GM19023 (cell line): ENCODE measurements around the gene IKZF4.
"Not testable (repeated sequence)": the region's sequence is repeated elsewhere in the genome, so short reads cannot be mapped to it uniquely, and the experiment has no call there.

Experiments used
- ATAC-seq: cut with Tn5 transposase; IDR thresholded peaks from one replicate; pipeline ENCODE4 v1.9.1; 2021; ENCODE audit warnings: mild to moderate bottlenecking, moderate library complexity; ENCODE audit not compliant: unreplicated experiment

Gene IKZF4

DNA sequence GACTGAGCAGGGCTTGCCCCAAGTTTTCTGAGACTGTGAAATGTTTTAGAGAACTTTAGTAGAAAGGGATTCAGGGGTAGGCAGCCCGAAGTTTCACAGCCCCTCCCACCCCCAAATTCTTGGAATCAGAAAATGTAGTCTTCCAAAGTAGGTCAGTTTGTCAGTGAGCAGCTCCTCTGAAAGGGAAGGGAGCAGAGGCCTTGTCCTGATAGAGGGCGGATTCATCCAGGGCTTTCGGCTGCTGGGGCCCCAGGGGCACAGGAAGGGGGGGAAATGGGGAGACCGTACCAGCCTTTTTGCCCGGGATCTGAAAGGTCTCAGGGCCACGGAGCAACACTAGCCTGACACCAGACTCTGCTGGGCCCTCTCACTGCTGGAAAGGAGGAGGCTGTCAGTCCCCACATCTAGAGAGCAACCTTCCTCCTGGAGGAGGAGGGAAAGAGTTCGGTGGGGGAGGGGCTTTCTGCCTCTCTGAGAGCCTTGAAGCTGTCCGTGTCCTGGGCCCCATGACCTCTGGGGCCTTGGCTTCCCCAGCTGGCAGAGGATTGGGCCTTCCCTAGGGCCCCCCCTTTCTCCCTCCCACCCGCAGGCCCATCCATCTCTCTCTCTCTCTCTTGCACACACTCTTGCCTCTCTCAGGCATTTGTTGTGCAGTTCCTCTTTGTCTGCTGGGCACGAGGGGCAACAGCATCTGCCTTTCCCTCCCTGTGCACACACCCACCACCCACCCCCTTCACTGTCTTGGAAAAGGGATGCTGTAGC is at the start of gene IKZF4:
TSS of gene IKZF4 (plus strand) at position 621 of the 762 bp plus-strand sequence. CDS start 451 bp downstream, outside the sequence.
- ATAC-seq: no peak

DNA sequence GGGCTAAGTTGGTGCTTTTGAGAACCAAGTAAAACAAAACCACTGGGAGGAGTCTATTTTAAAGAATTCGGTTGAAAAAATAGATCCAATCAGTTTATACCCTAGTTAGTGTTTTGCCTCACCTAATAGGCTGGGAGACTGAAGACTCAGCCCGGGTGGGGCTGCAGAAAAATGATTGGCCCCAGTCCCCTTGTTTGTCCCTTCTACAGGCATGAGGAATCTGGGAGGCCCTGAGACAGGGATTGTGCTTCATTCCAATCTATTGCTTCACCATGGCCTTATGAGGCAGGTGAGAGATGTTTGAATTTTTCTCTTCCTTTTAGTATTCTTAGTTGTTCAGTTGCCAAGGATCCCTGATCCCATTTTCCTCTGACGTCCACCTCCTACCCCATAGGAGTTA is 48.8 kb upstream of the IKZF4 start:
- no peak for ATAC-seq

DNA sequence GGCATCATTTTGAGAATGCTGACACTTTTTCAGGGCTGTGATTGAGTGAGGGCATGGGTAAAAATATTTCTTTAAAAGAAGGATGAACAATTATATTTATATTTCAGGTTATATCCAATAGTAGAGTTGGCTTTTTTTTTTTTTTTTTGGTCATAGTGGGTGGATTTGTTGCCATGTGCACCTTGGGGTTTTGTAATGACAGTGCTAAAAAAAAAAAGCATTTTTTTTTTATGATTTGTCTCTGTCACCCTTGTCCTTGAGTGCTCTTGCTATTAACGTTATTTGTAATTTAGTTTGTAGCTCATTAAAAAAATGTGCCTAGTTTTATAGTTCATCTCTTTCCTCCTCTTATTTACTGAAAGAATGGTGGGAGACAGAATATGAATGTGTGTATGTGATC is 48.4 kb upstream of the IKZF4 start:
- no peak for ATAC-seq

DNA sequence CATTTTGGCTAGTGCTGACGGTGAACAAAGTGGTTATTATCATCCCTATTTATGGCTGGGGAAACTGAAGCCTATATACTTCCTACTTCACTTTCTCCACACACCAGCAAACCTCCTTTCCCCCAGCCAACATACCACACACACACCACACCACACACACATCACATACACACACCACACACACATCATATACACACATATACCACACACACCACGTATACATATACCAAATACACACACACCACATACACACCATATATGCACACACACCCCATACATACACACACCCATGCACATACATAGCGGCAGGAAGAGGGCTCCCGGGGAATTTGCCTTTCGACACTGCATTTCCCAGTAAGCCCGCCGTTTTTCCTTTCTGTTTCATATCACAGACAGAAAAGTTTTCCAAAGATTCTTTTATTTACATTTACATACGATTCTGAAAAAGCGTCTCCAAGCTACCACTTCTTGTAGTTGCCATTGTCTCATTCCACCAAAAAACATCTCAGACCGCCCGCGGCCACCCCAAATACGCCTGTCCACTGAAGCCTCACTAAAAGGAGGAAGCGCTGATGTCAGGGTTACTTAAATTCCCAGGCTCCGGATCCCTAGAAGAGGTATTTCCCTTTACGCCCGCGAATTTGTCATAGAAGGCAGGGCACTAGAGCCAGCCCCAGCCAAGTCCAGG is 47.8 kb upstream of the IKZF4 start:
- ATAC-seq: no peak

DNA sequence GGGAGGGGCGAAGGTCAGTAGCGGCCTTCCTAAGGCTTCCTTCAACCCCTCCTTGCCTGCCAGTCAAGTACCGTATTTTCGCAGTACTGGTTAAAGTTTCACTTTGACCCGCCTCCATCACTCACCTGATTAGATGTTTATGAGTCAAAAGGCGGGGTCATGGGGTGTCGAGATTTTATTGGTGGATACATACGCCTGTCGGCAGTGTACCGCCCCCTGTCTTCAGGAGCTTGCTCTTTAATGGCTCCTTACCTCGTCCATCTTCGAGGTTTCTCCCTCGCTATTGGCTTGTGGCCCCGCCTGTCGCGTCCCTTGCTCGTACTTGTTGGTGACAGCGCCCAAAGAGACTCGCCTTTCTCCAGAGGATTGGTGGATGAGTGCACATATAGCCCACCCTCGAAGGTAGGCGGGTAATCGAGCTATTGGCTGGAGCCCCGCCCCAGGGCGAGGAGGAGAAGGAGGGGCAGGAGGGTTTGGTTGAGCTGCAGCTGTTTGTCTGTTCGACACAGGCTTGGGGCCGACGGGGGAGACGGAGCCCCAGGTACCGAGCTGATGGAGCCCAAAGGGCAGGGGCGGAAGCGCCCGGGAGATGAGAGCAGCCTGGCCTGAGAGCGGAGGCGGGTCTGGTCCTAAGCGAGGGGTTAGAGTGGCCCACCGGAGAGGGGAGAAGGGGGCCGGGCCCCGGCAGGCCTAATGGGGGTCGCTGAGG is 47.1 kb upstream of the IKZF4 start, which contains the start of gene RAB5B:
TSS of gene RAB5B (plus strand) at position 480 of the 709 bp plus-strand sequence. CDS start 12,883 bp downstream, outside the sequence.
- ATAC-seq: peak; percentile 92

DNA sequence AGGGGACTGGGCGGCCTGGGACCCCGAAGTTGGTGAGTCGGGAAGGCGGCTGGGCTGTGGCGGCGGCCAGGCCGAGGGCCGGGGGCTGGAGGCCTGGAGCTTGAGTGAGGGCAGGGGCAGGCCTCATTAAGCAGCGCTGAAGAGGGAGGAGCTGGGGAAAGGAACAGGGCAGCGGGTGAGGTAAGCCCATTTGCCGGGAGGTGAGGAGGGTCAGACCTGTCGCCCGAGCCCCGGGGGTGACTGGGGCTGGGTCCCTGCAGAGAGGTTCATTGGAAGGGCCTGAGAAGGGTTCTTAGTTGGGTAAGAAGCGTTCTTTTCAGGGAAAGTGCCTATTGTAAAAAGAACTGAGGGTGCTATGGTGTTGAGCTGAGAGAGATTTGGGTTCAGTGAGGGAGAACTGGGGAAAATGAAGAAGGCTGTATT is 46.5 kb upstream of the IKZF4 start:
- peak; percentile 23 for ATAC-seq

DNA sequence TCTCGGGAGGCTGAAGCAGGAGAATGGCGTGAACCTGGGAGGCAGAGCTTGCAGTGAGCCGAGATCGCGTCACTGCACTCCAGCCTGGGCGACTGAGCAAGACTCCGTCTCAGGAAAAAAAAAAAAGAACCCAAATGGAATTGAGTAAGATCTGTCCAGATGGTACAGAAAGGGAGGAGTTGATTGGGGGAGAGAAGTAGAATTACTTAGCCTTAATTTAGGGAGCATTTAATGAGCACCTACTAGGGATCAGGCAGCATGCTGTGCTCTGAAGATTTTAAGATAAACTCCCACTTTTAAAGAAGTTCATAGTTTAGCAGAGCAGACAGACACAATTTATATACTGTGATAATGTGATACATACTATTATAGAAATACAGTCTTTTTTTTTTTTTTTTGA is 42.5 kb upstream of the IKZF4 start:
- ATAC-seq: no peak

DNA sequence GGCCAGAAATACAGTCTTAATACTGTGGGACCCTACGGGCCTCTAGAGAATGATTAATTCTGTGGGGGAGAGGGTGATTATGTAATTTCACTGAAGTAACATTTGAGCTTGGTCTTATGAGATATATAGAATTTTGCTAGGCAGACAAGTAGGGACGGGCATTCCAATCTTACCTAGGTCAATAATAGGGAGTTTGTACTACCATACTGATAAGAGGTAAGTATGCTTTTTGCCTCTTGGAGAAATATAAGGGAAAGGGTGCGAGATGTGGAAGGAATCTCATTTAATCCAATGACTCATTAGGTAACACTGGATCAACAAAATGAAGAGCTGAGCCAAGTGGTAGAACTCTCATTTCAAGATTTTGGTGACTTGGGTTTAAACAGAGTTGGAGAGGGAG is 41.8 kb upstream of the IKZF4 start:
- ATAC-seq: no peak

DNA sequence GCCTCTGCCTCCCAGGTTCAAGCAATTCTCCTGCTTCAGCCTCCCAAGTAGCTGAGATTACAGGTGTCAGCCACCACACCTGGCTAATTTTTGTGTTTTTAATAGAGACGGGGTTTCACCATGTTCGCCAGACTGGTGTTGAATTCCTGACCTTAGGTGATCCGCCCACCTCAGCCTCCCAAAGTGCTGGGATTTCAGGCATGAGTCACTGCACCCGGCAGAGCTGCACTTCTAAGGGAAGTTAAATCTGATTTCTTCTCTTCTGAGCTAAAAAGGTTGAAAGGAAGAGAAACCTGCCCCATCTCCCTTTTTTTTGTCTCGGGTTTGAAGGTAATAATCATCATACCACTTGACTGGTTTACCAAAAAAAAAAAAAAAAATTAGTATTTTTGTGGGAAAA is 39.0 kb upstream of the IKZF4 start:
- not testable (repeated sequence) for ATAC-seq

DNA sequence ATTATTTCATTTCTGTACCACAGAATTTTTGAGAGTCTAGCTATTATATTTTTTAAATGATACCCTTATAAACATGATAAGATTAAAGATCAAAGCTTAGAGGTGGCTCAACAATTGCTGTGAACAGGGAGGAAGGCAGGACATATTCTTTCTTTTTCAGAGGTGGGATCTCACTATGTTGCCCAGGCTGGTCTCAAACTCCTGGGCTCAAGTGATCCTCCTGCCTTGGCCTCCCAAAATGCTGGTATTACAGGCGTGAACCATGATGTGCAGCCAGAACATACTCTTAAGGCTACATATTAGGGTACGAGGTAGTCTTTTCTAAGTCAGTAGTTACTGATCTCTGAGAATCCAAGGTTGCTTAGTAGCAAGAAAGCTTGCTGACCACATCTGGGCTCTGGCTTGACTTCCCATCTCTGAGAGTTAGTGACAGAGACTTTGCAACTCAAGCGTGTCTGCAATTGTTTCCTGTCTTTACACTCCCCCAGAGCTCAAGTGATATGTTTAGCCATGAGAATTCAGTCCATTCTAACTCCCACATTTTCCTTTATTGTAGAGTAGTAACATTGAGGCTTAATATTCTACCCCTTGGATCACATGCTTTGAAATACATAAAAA is 38.4 kb upstream of the IKZF4 start:
- no peak for ATAC-seq

DNA sequence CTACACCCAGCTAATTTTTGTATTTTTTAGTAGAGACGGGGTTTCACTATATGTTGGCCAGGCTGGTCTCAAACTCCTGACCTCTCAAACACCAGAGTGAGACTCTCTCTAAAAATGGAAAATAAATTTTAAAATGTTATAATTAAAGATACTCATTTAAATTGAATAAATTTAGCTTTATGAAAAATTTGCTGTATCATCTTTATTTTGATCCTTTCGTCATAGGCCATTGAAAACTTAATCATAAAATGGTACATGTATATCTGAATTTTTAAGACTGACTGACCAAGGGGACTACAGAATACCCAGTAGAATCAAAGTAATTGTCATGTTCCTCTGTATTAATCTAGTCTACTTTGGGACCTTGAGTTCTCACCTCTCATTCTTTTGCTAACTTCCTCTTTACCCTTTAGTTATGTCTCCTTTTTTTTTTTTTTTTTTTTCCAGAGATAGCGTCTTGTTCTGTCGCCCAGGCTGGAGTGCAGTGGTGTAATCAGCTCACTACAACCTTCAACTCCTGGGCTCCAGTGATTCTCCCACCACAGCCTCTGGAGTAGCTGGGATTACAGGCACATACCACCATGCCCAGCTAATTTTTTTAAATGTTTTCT is 37.5 kb upstream of the IKZF4 start:
- ATAC-seq: no peak

DNA sequence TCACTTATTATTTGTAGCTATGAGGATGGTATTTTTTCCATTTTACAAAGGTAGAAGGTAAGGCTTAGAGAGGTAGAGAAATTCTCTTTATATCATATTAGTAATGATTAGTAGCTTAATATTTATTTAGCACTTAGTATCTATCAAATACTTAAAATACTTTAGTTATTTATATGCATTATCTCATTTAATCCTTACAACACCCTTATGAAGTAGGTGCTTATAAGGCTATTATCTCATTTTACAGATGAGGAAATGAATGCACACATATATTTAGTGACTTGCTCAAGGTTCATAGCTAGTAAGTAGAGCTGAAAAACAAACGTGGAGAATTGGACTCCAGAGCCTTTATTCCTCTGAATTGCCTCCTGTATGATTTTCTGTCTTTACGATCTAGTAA is 36.0 kb upstream of the IKZF4 start:
- no peak for ATAC-seq

DNA sequence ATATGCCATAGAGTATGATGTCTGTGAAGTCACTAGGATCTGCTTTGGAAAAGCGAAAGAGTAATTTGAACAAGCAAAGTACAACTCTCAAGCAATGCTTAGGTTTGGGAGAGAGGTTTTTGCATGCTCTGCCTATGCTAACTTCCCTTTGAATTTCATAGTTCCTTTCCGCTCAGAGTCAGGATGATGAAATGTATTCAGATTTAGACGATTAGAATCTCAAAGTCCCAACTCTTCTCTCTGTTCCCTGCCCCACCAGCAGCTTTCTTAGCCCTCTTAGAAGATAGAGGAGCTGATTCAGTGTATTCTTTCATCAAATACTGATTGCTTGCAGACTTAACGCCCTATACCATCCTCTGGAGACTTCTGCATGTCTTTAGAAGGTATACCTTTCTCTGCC is 35.5 kb upstream of the IKZF4 start:
- ATAC-seq: no peak

DNA sequence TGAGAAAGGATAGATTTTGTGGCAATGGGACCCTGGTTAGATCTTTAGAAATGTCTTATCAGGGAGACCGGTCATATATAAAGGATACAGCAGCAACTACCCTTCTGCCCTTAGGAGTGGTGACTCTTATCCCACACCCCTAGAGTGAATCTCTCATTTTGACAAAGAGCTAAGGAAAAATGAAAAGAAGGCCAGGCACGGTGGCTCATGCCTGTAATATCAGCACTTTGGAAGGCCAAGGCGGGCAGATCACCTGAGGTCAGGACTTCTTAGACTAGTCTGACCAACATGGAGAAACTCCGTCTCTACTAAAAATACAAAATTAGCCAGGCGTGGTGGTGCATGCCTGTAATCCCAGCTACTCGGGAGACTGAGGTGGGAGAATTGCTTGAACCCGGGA is 34.9 kb upstream of the IKZF4 start:
- not testable (repeated sequence) for ATAC-seq

DNA sequence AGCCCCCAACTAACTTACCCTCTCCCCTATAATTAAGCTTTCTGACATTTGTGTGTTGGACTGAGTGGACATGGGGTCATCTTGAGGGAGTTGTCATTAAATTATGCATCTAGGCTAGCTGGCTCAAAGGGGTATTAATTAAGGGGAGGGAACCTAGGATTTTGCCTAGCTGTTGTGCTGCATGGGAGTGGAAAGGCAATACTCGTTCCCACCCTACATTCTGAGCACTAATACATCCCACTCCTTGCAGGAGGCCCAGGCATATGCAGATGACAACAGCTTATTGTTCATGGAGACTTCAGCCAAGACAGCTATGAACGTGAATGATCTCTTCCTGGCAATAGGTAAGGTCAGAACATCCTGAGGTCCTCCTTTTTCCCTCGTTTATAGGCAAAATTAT is 29.7 kb upstream of the IKZF4 start:
- no peak for ATAC-seq

DNA sequence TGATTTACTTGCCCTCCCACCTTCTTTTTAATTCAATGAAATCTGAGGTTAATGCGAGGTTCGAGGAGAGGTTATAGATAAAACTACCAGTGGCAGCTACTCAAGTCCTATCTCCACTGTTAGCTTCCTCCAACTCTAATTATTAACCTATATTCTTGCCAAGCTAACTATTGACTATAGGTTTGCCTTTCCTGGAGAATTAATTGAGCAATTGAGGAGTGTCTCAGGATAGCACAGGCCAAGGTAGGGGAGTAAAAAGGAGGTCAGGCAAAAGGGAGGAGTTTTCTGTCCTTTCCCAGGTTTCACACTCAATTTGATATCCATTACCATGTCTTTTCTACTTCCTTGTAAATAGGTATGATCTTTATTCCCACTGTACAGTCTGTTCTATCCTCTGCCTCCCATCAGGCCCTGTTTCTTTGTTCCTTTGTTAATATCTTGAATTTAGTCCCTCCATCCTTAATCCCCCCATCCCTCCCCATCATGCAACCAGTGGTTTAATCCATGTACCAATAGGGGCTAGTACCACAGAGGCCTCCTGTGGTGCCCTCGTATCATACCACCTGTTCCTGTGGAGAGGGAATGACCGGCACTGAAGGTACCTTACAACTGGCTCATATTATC is 27.5 kb upstream of the IKZF4 start:
- ATAC-seq: no peak

DNA sequence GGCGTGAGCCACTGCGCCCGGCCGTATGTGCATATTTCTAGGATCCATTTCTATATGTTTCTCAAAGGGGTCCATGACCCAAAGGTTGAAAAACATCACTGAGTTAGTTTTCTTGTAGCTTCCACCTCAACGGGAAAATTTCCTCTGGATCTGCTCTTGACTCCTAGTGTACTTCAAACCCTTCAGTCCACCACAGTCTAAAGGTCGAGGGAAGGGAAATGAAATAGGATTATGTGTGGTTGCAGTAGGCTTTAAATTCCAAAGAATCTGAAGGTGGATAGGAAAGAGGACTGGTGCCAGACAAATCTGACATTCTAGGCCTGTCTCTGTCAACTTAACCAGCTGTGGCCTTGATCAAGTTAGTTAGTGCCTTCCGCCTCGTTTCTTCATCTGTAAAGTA is 25.5 kb upstream of the IKZF4 start:
- ATAC-seq: no peak

DNA sequence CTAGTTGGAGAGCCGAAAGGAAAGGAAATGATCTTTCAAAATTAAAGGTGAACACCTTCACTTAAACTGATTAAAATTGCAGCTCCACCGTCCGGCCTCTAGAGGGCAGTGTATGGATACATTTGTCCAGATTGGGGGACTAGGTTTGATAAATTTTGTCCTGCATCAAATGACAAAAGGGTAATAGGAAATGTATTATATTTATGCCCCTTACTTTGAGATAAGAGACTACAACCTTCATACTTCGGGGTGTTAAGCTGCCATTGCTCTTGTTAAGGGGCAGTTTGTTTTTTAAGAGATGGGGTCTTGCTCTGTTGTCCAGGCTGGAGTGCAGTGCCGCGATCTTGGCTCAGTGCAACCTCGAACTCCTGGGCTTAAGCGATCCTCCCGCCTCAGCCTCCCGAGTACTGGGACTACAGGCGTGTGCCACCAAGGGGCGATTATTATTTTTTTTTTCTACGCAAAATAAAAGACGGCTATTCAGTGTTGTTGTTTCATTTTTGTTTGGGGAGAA is 24.6 kb upstream of the IKZF4 start:
- no peak for ATAC-seq

DNA sequence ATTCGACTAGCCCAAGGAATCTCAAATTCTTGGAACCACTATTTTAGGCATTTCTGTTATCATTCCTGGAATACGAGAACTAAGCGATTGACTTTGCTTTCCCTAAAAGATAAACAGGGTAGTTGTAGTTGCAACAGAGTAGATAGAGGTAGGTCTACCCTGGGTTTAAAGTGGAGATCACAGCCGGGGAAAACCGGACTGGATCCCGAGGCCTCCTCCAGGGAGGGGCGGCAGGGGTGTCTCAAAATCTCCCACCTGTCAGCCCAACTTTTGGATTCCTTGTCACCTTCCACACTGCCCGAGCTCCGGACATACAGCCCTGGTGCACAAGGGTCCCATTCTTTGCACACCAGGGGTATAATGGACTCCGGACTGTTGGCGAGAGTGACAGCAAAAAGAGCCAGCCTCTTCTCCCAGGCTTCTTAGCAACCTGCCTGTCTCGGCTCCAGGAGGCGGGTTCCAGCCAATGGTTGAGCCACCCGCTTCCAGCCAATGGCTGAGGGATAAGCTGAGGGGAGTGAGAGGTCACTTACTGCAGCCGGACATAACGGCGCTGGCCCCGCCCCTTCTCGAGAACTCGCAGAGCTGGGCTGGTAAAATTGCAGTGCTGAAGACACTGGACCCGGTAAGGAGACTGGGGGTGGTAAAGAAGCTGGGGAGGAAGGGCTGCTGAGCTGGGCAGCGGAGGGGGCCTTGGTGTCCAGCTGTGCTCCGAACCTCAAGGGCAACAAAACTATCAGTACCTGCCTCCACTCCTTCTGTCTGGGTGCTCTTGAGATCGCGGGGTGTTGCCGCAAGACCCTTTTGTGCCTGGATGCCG is 23.9 kb upstream of the IKZF4 start, which contains the start of gene SUOX:
TSS of gene SUOX (plus strand) at position 562 of the 820 bp plus-strand sequence. CDS start 4,946 bp downstream, outside the sequence.
- peak; percentile 100 for ATAC-seq
